HuH-7 (cell line): ENCODE results near the gene GRK1.

ENCODE experiments used
- DNase-seq: peaks from one replicate; pipeline ENCODE4 v3.0.0; 2011; ENCODE audit warnings: low spot score

Gene GRK1

GRCh38 chr13:113775451-113776145 is 108.6 kb downstream of the GRK1 start:
- no peak for DNase-seq

GRCh38 chr13:113776231-113777125 is 109.5 kb downstream of the GRK1 start:
- DNase-seq, result no peak

- peak; percentile 65 for DNase-seq
Measured at GRCh38 chr13:113777311-113778260, 110.6 kb downstream of the GRK1 start.

- DNase-seq, result no peak
Measured at GRCh38 chr13:113781571-113781970, 114.6 kb downstream of the GRK1 start.

GRCh38 chr13:113782472-113782871 is 115.5 kb downstream of the GRK1 start:
- no peak for DNase-seq

- DNase-seq, result no peak
Measured at GRCh38 chr13:113783200-113783881, 116.3 kb downstream of the GRK1 start.

GRCh38 chr13:113783966-113784644 is 117.1 kb downstream of the GRK1 start:
- DNase-seq, result no peak

- no peak for DNase-seq
Measured at GRCh38 chr13:113784645-113785024, 117.6 kb downstream of the GRK1 start.

- no peak for DNase-seq
Measured at GRCh38 chr13:113785051-113786010, 118.3 kb downstream of the GRK1 start.

- no peak for DNase-seq
Measured at GRCh38 chr13:113786262-113786841, 119.3 kb downstream of the GRK1 start.
